ENCODE data around the gene MCC.

GRCh38 chr5:113451797-113452196 lies 36.5 kb downstream of the MCC start:
- TF ChIP-seq CTCF (IDR thresholded peaks at IDR 0.05): no peak
- no peak for TF ChIP-seq POLR2AphosphoS5 (IDR thresholded peaks at IDR 0.05; ENCODE audit: low read depth, low read length)
- TF ChIP-seq, protein P1, sequence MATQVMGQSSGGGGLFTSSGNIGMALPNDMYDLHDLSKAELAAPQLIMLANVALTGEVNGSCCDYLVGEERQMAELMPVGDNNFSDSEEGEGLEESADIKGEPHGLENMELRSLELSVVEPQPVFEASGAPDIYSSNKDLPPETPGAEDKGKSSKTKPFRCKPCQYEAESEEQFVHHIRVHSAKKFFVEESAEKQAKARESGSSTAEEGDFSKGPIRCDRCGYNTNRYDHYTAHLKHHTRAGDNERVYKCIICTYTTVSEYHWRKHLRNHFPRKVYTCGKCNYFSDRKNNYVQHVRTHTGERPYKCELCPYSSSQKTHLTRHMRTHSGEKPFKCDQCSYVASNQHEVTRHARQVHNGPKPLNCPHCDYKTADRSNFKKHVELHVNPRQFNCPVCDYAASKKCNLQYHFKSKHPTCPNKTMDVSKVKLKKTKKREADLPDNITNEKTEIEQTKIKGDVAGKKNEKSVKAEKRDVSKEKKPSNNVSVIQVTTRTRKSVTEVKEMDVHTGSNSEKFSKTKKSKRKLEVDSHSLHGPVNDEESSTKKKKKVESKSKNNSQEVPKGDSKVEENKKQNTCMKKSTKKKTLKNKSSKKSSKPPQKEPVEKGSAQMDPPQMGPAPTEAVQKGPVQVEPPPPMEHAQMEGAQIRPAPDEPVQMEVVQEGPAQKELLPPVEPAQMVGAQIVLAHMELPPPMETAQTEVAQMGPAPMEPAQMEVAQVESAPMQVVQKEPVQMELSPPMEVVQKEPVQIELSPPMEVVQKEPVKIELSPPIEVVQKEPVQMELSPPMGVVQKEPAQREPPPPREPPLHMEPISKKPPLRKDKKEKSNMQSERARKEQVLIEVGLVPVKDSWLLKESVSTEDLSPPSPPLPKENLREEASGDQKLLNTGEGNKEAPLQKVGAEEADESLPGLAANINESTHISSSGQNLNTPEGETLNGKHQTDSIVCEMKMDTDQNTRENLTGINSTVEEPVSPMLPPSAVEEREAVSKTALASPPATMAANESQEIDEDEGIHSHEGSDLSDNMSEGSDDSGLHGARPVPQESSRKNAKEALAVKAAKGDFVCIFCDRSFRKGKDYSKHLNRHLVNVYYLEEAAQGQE (IDR thresholded peaks at IDR 0.05; ENCODE audit: insufficient read depth in 1 of 2, low read depth in 2 of 2, low read length in 1 of 2): no peak

Data from Panc1 (cell line).